GM15510 (cell line): ENCODE measurements around the gene HOXC9.

Source experiments
- POLR2A ChIP-seq: IDR thresholded peaks from 3 replicates; pipeline ENCODE4 v1.6.1; 2011; ENCODE audit warnings: borderline replicate concordance; ENCODE audit not compliant: insufficient read length; ENCODE audit errors: extremely low read depth

HOXC9 gene

DNA sequence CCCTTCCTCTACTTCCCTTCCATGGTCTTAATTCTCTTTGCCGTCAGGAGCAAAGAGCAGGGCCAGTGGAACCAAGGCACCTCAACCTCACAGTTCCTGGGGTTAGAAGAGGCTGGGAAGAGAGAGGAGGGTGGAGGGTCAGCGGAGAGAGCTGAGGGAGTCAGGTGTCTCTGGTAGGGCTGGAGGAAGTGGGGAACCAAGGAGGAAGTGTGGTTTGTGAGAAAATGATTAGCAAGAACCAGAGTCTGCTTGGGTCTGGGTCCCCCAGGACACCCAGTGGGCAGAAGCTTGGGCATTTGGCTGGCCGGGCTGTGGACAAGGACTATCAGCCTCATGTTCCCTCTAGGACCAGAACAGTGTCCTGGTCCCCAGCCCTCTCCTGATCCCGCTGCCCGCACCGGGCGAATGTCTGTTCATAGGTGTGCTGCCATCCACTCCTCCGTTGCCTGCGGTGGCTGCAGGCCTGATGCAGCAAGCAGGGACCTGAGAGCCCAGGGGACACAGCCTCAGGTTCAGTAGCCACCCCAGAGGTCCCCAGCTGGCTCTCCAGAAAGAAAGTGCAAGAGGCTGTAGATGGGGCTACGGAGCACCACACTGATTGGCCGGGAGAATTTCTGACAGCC, 42.9 kb upstream of the HOXC9 start:
- TF ChIP-seq POLR2A: no peak

DNA sequence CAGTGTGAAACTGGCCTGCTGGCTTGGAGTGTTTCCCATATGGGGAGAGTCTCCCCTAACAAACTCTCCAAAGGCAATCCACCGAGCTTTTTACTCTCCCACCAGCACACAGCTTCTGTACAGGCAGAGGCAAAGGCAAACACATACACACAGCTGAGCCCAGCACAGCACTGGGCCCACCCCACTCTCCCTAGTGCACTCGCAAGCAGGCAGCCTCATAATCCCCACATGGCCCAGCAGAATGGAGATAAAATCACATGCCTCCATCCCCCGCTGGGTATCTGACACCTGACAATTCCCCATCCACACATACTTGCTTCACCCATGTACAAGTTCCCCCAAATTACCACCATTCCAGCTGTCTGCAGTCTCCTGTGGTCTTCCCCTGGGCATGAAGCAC, 41.8 kb upstream of the HOXC9 start:
- TF ChIP-seq POLR2A: no peak

DNA sequence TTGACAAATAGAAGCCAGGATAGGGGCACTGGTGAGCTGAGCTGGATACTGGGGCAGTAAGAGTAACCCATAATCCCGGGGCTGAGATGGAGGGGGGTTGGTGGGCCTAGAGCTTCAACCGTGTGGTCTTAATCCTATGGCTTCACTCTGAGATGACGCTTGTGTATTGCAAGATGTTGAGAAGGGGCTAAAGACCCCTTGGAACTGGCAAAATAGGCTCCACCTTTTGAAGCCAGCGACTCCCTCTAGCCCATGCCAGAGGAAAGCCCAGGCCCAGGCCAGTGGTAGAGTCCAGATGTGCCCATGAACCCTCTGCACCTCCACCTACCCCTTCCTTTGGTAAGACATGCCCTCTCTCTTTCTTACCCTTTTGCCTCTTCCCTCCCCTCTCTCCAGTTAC, 40.6 kb upstream of the HOXC9 start:
- no peak for TF ChIP-seq POLR2A

DNA sequence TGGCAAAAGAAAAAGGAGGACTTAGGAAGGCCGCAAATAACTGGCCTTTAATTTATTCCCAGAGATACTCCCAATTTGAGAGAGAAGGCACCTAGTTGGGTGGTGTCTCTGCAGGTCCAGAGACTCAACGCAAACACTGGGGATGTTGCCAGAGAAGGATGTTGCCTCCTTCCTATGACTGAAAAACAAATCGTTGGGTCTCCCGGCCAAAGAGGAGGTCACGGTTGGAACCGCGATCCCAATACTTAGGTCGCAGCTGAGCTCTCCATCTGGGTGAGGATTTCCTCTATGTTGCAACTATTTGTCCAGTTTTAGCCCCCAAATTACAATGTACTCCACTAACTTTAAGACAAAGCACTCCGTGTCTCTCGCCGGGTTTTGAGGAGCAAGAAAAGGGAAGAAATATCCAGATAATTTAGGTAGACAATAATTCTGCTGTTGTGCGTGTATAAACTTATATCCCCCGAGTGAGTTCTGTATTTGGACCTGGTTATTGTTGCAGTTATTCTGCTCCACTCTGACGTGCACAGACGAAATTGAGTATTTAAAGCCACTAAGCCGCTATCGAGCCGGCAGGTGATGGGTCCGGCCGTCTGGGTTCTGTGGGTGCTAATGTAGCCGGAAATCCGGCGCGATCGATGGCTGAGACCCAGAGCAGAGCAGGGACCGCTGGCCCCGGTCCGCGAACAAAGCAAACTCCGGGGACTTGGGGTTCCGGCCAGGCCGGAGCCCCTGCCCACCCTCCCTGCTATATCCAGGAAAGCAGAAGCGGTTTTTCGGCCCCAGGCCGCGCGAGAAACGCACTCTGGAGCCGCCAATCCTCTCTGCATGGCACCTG, 39.6 kb upstream of the HOXC9 start:
- no peak for TF ChIP-seq POLR2A

DNA sequence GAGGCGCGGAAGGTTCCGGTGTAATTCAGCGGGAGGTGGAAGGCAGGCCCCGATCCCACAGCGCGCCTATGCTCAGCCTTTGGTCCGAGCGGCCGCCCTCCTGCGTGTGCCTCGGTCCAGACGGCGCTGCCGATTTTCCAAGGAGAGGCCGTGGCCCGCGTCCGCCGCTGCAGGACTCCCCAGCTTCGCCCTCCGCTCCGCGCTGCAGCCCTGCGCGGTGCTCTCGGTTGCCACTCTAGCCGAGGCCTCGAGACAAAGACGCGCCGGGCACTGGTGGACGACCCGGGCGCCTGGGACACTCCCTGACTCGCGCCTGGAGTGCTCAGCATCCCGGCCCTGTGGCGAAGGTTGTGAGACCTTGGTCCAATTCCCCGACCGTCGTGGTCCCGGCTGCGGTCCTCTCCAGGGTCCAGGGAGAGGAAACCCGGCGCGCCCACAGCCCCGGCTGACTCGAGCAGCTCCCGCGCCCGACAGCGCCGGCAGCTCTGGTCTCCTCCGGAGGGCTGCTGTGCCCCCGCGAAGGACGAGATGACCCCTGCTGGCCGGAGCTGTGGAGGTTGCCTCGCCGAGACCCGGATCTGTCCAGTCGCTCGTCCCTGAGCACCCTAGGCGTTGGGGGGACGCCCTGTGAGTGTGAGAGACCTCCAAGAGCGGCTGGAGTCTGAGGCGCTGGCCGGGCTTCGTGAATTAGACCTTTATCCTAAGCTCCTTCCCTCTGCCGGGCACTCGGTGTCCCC, 38.8 kb upstream of the HOXC9 start:
- no peak for TF ChIP-seq POLR2A

DNA sequence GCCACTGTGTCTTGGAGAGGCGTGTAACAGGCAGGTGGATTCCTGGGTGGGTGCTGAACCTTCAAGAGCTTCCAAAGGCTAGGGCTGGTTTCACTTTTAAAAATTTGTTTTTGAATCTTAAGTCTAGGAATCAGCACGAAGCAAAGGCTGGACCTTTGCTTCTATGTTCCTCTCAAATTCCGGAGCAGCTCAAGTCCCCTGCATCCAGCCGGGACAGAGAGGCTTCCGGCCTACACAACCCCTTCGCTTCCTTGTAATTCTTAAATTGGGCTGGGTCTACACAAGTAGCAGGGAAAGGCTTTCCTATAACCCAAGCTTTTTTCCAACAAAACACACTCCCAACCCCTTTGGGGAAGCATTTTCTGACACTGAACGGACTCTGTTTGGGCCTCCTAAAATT, 37.0 kb upstream of the HOXC9 start:
- no peak for TF ChIP-seq POLR2A

DNA sequence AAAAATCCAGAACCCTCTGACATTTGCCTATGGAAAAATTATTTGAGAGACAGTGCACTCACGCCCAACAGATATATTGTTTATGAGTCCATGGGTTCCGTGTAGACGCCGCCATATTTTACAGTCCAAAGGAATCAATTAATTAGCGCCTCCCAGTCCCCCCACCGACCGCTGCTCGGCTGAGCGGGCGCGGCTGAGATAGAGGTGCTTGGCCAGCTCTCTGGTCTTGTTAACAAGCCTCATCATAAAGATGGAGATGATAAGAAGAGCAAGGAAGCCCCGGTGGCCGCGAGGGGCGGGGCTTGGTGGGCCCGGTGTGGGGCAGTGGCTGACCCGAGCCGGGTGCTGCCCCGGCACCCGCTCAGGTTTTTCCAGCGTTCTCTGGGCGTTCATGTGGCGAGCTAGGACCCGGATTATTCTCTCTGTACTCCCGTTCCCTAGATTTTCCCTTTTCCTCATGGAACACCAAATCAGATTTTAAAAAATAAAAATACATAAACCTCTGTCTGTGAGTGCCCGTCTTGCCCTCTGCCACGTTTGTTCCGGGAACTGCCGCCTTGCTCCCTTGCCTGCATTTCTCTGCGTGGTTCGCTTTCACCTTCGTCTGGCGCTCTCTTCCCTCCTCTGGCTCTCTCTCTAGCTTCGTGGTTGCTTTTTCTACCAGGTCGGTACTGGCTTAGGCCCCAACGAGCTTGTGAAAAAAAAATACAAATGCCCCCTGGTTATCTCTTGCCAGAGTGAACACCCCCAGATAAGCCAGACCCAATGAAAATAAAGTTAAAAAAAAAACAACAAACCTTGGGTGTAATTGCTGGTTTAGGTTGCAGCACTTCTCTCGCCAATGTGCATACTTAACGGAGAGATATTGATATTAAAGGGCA, 36.3 kb upstream of the HOXC9 start:
- no peak for TF ChIP-seq POLR2A

DNA sequence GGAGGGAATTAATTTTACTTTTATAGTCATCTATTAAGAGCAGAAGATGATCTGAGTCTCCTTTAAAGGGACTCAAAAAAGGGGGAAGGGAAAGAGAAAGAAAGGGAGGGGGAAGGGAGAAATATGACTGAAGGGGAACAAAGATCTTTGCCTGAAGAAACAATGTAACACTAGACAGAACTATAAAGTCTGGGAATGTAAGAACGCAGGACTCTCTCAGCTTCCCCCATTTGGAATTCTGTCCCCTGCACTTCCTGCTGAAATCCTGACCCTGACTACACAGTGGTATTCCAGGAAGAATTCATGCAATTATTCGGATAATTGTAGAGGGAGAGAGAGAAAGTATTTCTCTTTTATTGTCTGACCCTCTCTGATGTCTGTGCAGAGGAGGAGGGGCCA, 35.6 kb upstream of the HOXC9 start:
- no peak for TF ChIP-seq POLR2A

DNA sequence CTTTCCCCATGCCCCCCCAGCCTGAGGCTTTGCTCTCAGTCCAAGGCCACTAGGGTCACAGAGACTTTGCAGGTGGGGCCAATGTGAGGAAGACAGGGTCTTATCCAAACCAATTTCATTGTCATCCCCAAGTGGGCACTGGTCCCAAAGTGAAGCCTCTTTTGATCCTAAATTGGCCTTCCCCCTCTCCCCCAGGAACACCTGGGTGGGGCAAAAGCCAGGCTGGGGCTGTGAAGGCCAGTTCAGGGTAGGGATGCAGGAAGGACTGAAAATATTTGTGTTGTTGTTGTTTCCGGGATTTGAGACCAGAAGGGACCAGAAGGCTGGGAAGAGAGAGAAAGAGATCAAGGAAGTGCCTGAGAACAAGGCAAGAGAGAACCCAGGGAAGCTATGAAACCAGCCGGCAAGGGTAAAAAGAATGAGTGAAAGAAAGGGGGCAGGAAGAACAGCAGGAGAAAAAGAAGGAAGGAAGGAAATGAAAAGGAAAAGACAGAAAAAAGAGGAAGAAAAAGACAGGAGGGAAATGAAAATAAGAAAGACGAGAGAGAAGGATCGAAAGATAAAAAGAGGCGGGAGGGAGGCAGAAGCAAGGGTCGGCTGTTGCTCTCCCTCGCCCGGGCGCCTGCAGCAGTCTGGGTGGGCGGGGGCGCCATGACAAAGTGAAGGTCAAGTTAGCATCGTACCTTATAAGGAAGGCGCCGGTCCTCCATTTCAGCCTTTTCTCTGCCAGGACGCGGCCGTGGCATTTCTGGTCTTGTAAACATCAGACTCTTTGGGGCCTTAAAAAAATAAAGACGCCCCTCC, 34.5 kb upstream of the HOXC9 start:
- no peak for TF ChIP-seq POLR2A

DNA sequence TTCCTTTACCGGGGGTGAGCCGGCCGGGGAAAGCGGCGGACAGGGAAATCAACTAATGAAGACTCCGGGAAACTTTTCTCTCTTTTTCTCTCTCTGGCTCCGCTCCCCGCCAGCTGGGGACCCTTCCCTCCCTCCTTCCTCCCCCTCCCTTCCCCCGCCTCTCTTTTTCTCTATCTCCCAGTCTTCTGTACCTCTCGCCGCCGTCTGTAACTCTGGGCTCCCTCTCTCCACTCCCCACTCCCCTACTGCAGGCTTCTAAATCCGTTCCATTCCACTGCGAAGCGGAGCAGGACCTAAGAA, 33.9 kb upstream of the HOXC9 start:
- TF ChIP-seq POLR2A: no peak

DNA sequence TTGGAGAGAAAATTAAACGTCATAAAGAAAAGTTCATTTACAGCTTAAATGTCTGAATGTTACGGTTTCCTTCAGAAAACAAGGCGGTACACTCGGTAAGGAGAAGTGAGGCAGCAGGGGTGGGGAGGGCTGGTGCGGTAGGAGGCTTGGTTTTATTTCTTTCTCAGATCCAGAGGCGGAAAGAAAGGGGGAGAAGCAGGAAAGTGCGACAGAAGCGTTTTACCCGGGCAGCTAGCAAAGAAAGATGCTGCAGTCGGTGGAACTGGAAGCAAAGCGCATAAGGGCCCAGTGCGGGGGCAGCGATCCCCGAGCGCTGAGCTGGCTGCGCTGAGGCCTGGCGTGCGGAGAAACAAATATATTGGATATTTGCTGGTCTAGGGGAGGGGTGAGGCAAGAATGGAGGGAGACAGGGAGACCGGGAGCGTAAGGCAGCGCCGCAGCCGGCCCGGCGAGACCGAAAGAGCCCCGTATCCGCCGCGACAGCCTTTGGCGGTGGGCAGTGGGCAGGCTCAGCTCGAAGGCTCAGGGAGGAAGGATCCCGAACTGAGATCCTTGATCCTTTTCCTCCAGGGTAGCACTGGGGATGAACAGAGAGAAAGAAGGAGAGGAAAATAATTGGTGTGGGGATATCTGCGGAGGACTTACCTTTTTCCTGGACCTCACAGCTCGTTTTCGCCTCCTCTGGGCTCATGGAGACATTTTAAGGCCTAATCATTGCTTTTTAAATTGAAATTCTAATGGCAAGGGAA, 33.4 kb upstream of the HOXC9 start:
- TF ChIP-seq POLR2A: no peak

DNA sequence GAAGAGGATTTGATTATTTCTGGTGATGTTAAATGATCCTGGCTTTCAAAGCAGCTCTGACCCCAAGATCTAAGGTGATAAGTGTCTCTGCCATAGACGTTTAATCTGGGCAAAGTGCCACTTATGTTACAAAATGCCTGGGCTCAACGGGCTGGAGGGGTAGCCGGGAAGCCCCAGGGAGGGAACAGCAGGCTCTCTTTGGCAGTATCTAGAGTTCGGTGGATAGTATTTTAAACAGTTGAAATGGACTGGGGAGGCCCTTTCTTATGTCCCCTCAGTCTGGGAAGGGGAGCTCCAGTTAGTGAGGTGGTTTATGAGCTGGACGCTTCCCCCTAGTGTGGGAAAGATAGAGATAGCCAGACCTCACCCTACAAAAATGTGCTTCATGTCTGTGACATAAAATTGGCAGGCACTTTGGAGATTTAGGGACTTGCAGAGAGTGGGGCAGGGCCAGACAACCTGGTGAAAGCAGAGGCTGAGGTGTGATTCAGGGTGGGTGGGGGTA, 32.5 kb upstream of the HOXC9 start:
- TF ChIP-seq POLR2A: no peak

DNA sequence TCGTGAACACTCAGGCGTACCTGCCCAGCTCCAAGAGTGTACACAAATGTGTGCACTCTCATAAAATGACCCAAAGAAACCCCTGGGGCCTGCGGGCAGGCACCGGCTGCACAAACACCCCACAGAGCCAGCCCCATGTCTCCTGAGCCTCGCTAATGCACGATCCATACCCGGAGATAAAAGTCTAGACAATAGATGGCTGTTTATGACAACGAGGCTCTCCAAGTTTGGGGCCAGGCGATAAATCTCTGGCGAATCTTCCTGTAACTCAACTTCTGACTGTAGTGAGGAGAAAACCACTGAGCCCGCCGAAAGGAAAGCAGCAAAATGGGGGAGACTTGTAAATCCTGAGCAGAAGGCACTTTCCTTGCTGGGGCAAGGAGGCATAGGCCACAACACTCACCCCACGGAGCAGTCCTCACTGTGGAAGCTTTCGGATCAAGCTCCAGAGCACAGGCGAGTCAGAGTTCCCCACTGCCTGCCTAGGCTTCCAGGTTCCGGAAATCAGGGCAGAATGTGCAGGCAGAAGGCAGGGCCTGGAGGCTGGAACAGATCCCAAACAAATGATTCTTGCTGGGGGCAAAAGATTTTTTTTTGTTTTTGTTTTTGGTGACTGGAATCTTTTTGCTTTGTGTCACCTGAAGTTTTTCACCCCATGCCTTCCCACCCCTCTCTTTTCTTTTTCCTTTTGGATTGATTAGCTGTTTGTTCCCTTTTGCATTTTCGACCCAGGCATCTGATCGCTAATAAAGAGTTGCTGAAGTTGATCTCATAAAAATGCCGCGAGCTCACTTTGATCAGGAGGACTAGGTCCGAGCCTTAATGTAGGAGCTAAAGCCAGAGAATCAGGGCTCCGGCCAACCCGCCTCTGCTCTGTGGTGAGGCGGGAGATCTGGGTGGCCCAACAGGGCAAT, 31.5 kb upstream of the HOXC9 start:
- TF ChIP-seq POLR2A: no peak
